ENCODE results near the gene COA6.

DNA sequence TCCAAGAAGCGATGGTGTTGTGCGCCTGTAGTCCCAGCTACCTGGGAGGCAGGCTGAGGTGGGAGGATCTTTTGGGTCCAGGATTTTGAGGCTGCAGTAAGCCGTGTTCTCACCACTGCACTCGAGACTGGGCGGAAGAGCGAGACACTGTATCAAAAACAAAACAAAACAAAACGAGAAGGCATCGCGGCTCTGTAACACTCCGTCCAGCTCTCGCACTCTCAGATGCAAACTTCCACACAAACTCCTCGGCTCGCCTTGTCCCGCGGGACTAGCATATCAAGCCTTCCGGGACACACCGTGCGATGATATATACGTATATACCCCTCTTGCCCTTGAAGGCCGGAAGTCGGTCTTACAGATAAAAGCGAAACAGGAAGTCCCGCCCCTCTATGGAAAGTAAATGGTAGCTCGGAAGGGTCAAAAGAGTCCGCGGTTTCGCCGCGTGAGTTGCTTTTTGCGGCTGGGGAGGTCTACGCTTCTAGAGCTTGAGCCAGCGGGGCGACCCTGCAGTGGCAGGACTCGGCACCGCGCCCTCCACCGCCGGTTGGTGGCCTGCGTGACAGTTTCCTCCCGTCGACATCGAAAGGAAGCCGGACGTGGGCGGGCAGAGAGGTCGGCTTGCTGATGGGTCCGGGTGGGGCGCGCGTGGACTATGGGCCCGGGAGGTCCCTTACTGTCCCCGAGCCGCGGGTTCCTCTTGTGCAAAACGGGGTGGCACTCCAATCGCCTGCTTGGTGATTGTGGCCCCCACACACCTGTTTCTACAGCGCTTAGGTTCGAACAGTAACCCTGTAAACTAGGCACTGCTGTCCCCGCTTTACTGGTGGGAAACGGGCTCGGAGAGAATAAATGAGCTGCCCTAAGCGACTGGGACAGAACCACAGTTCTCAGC is at the start of gene COA6:
- TF ChIP-seq, protein P1, sequence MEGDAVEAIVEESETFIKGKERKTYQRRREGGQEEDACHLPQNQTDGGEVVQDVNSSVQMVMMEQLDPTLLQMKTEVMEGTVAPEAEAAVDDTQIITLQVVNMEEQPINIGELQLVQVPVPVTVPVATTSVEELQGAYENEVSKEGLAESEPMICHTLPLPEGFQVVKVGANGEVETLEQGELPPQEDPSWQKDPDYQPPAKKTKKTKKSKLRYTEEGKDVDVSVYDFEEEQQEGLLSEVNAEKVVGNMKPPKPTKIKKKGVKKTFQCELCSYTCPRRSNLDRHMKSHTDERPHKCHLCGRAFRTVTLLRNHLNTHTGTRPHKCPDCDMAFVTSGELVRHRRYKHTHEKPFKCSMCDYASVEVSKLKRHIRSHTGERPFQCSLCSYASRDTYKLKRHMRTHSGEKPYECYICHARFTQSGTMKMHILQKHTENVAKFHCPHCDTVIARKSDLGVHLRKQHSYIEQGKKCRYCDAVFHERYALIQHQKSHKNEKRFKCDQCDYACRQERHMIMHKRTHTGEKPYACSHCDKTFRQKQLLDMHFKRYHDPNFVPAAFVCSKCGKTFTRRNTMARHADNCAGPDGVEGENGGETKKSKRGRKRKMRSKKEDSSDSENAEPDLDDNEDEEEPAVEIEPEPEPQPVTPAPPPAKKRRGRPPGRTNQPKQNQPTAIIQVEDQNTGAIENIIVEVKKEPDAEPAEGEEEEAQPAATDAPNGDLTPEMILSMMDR (IDR thresholded peaks at IDR 0.05) = peak in 1 of 6 experiments; percentile 14
- peak; percentile 11 to 79 for TF ChIP-seq POLR2A (IDR thresholded peaks at IDR 0.05)

All from adrenal gland (tissue), 5 donors.